Measurements from ENCODE around the gene PIGO. TPM values are rescaled to one million over a fixed set of nuclear protein-coding genes. Genes with fewer than 3 reads are reported as not detected.

The PIGO gene
- total RNA-seq, 4 donors from 2014 or later, result 9.1 to 12.5 (median 10.1) TPM

DNA sequence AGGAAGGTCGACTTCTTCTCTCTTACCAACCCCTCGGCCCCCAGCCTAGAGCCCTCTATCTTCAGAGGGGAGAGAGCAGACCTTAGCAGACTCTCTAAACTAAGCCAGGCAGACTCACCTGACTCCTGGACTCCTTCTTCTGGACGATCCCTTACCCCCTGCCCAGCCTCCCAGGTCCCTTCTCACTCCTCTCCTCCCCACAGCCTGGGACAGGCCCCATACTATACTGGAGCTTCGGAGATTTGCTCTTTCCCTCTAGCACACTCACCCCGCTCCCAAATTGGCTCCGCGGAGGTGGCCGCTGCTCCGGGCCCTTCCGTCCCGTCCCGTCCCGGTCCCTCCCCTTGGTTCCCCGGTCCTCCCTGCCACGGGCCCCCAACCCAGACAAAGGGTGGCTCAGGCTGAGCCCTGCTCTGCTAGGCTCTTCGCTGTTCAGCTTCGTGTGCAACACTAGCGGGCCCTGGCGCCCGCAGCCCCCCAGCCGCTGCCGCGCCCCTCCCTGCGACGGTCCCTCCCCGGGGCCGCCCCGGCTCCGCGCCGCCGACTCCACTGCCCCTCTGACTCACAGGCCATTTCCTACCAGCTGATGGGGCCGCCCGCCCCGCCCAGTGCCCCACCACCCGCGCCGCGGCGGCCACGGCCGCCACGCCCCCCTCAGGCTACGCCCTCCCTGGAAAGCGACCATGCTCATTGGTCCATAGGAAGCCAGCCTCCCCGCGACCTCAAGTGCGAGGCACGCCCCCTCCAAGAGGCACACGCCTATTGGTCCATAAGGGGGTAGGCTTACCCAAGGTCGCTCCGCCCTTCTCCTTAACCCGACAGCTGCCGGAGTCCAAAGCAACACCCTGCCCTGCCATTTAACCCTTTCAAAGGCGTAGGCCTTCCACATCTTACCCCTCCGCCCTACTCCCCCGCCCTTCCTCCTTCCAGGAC lies 14.9 kb upstream of the PIGO start:
- intact Hi-C loops (cut with DNase I), result loop anchor here (10.0 kb wide), 1 partner anchor 274 kb away; no protein-coding TSS in a partner anchor
- WGBS, result 4% methylated on average over 20 of the region's 57 CpGs
- no peaks in the 10 kb centered on the region for H3K9me3 ChIP-seq
- DNase-seq (ENCODE audit: extremely low spot score), result peak; percentile 99
- H3K27me3 ChIP-seq, result no peaks in the 10 kb centered on the region
- peak overlapping the region; percentile 66 to 87 (median 83) for H3K4me3 ChIP-seq
- H3K36me3 ChIP-seq, result peaks cover 14 to 27% (median 25%) of the 10 kb centered on the region in 4 donors
- H3K4me1 ChIP-seq, result peaks cover 48 to 64% (median 57%) of the 10 kb centered on the region in 4 donors
- TF ChIP-seq EP300 (IDR thresholded peaks at IDR 0.05) (no peak), POLR2AphosphoS5 (IDR thresholded peaks at IDR 0.05) (peak; percentile 77 to 84), POLR2A (IDR thresholded peaks at IDR 0.05; ENCODE audit: low read depth) (peak; percentile 60)
- TF ChIP-seq, protein P1, sequence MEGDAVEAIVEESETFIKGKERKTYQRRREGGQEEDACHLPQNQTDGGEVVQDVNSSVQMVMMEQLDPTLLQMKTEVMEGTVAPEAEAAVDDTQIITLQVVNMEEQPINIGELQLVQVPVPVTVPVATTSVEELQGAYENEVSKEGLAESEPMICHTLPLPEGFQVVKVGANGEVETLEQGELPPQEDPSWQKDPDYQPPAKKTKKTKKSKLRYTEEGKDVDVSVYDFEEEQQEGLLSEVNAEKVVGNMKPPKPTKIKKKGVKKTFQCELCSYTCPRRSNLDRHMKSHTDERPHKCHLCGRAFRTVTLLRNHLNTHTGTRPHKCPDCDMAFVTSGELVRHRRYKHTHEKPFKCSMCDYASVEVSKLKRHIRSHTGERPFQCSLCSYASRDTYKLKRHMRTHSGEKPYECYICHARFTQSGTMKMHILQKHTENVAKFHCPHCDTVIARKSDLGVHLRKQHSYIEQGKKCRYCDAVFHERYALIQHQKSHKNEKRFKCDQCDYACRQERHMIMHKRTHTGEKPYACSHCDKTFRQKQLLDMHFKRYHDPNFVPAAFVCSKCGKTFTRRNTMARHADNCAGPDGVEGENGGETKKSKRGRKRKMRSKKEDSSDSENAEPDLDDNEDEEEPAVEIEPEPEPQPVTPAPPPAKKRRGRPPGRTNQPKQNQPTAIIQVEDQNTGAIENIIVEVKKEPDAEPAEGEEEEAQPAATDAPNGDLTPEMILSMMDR (IDR thresholded peaks at IDR 0.05), result no peak
- peak overlapping the region; percentile 89 to 94 (median 94) for H3K27ac ChIP-seq (replicated peaks in 1 of 4)

DNA sequence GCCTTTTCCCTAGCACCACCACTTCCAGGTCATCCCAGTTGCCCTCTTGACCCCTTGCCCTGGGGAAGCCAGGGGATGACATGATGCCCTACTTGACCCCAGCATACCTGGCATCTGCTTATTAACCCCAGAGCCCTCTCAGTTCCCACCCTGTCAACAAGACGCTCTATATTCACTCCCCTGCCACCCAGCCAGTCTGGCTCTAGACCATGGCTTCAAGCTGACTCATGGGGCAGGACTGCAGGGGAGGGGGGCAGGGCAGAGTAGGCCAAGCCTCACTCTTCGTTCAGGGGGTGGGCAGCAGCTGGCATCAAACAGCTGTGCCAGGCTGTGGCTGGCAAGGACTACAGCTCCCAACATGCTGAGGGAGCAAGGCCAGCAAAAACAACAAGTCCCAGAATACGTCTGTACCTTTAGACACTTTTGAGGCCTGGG lies 14.0 kb upstream of the PIGO start:
- Histone ChIP-seq H3K27ac (replicated peaks in 1 of 4) (peak overlapping the region; percentile 89 to 94 (median 94)), H3K9me3 (no peaks in the 10 kb centered on the region), H3K27me3 (no peaks in the 10 kb centered on the region), H3K4me3 (peak overlapping the region; percentile 66 to 87 (median 83)), H3K4me1 (peaks cover 48 to 59% (median 52%) of the 10 kb centered on the region in 4 donors), H3K36me3 (peaks cover 17 to 36% (median 34%) of the 10 kb centered on the region in 4 donors)
- TF ChIP-seq EP300 (IDR thresholded peaks at IDR 0.05), result no peak
- TF ChIP-seq POLR2A (IDR thresholded peaks at IDR 0.05; ENCODE audit: low read depth), result no peak
- TF ChIP-seq, protein P1 (IDR thresholded peaks at IDR 0.05), result no peak
- no peak for TF ChIP-seq POLR2AphosphoS5 (IDR thresholded peaks at IDR 0.05)
- intact Hi-C loops (cut with DNase I), result loop anchor here (10.0 kb wide), 1 partner anchor 274 kb away; no protein-coding TSS in a partner anchor
- no peak for DNase-seq (ENCODE audit: extremely low spot score)
- 20% methylated on average over 3 of the region's 3 CpGs for WGBS

DNA sequence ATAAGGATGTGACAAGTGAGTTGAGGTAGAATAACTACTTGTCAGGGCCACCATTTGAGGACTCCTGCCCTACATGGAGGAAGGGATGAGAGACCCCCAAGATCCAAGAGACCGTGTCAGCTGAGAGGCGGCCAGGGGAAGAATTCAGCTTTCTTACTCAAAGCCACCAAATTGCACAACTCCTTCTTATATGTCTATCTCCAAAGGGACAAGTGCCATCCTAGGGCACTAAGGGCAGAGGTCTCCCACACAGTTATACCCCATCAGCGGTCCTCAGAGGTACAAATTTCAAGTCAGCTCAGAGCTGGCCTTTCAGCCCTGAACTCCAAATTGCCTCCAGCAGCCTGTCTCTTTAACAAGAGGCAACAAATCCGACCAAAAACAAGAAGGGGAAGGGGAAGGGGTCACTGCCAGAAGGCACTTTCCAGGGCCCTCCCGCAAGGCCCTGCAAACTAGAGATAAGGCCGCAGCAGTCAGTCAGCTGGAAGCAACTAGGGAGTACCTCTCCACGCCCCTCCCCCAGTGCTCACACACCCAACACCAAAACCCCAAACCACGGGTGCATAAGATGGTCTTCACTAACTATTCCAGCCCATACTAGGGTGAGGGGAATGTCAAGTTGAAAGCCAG lies 12.7 kb upstream of the PIGO start:
- Histone ChIP-seq H3K9me3 (no peaks in the 10 kb centered on the region), H3K4me1 (peaks cover 35 to 46% (median 41%) of the 10 kb centered on the region in 4 donors), H3K27ac (replicated peaks in 1 of 4) (no peak overlapping the region), H3K4me3 (no peak overlapping the region), H3K36me3 (peaks cover 24 to 49% (median 47%) of the 10 kb centered on the region in 4 donors), H3K27me3 (no peaks in the 10 kb centered on the region)
- 74% methylated on average over 4 of the region's 8 CpGs for whole genome bisulfite sequencing
- DNase-seq (ENCODE audit: extremely low spot score), result no peak
- intact Hi-C loops (cut with DNase I), result no loop called here
- TF ChIP-seq POLR2AphosphoS5 (IDR thresholded peaks at IDR 0.05), result no peak
- TF ChIP-seq, protein P1 (IDR thresholded peaks at IDR 0.05), result no peak
- TF ChIP-seq POLR2A (IDR thresholded peaks at IDR 0.05; ENCODE audit: low read depth), result no peak
- TF ChIP-seq EP300 (IDR thresholded peaks at IDR 0.05), result no peak

DNA sequence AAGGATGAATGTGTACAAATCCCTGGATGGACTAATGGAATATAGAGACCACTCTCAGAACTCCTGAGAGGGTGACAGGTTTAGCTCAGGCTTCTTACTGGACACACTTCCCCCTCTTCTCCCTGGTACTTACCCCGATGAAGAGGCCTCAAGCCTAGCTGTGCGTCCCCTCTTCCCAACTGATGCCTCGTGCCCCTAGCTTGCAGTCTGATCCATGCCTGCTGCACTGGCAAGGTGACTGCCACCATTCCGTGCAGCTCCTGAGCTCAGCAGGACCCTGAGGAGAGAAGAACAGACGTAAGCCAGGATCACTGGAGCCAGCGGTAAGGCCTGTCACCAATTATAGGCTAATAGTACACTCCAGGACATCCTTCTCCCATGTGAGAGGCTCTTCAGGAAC lies 12.1 kb upstream of the PIGO start:
- no peak for DNase-seq (ENCODE audit: extremely low spot score)
- intact Hi-C loops (cut with DNase I), result no loop called here
- H3K4me1 ChIP-seq, result peaks cover 34 to 45% (median 41%) of the 10 kb centered on the region in 4 donors
- 87% methylated on average over 3 of the region's 6 CpGs for WGBS
- TF ChIP-seq EP300 (IDR thresholded peaks at IDR 0.05) (no peak), POLR2A (IDR thresholded peaks at IDR 0.05; ENCODE audit: low read depth) (no peak), POLR2AphosphoS5 (IDR thresholded peaks at IDR 0.05) (no peak)
- TF ChIP-seq, protein P1 (IDR thresholded peaks at IDR 0.05), result no peak
- no peaks in the 10 kb centered on the region for H3K27me3 ChIP-seq
- H3K9me3 ChIP-seq, result no peaks in the 10 kb centered on the region
- H3K4me3 ChIP-seq, result no peak overlapping the region
- H3K36me3 ChIP-seq, result peaks cover 24 to 49% (median 47%) of the 10 kb centered on the region in 4 donors
- no peak overlapping the region for H3K27ac ChIP-seq (replicated peaks in 1 of 4)

Measured in esophagus muscularis mucosa (tissue), 4 donors.